Epithelial cell of proximal tubule (primary cell): ENCODE results near the gene ZSCAN23. TPM values are rescaled to one million over a fixed set of nuclear protein-coding genes. Genes with fewer than 3 reads are reported as not detected.

Experiments
- DNase-seq: peaks from one replicate; pipeline ENCODE4 v3.0.0-alpha.2; 2011; ENCODE audit warnings: low read depth
- H3K4me3 ChIP-seq: 2 replicates; pipeline ENCODE4 v1.5.1; 2011; ENCODE audit warnings: low read depth, mild to moderate bottlenecking, low read length
- CTCF ChIP-seq: conservative IDR thresholded peaks from 2 replicates; pipeline ENCODE4 v1.5.1; 2012; ENCODE audit warnings: low read depth, mild to moderate bottlenecking, low read length
- total RNA-seq: library from RNA; depleted of rRNA; stranded (reverse); fragments of >200 nt; gene quantifications from 2 replicates; pipeline ENCODE4 v1.2.3, GENCODE V29; 2015

ZSCAN23 gene
- total RNA-seq, 1 donor from 2014 or later, result 2.6 TPM

DNA sequence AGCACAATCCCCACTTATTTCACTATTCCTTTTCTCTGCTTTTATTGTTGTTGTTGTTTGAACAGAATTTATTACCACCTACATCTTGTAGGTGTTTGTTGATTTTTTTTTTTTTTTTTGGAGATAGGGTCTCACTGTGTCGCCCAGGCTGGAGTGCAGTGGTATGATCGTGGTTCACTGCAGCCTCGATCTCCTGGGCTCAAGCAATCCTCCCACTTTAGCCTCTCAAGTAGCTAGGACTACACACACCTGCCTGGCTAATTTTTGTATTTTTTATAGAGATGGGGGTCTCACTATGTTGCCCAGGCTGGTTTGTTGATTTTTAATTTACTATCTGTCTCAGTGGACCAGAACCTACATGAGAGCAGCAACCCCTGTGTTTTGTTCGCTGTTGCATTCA, 47.4 kb downstream of the ZSCAN23 start:
- no peak for TF ChIP-seq CTCF
- DNase-seq, result no peak
- H3K4me3 ChIP-seq, result no peak overlapping the region

- TF ChIP-seq CTCF, result peak; percentile 52
- H3K4me3 ChIP-seq, result no peak overlapping the region
- no peak for DNase-seq
Observed at GRCh38 chr6:28393912-28394662, 49.2 kb downstream of the ZSCAN23 start.

GRCh38 chr6:28390688-28391087, 52.6 kb downstream of the ZSCAN23 start:
- no peak overlapping the region for H3K4me3 ChIP-seq
- TF ChIP-seq CTCF, result no peak
- no peak for DNase-seq

GRCh38 chr6:28384143-28384533, 59.2 kb downstream of the ZSCAN23 start:
- no peak overlapping the region for H3K4me3 ChIP-seq
- no peak for TF ChIP-seq CTCF
- DNase-seq, result no peak

DNA sequence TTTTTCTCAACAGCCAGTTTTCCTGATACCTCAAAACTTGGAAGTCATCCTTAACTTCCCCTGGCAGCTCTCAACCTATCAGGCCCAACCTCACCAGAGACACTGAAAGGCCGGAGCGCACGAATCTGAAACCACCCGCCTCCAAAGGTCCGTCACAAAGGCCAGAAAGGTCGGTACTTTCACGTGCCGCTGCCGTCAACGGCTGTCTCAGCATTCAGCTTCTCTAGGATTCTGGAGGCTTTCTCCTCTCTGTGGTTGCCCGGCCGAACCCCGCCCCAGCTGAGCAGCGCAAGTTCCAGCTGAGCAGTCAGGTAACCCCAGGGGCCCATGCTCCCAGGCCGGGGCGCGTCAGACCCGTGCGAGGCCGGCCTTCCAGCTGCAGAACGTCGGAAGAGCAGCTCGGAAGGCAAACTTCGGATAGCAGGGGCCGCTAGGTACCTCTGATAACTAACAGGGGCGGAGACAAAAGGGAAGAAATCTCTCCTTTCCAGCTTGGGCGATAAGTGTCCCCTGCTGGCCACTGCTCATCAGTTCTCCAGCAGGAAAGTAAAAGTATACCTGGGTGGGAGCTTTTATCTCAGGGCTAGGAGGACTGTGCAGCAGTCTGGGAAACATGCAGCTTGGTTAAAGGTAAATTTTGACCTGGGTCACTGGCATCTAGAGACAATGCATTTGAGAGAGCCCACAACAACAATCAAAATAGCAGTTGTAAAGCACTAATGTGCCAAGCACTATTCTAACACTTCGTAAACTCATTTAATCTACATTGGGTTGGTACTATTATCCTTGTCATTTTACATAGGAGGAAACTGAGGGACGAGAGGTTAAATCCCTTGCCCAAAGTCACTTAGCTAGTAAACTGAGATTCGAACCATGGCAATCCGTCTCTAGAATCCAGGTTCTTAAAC, 59.8 kb downstream of the ZSCAN23 start:
- DNase-seq, result no peak
- H3K4me3 ChIP-seq, result peak overlapping the region; percentile 55
- peak; percentile 67 for TF ChIP-seq CTCF

Other genes starting within 250 kb of the ZSCAN23 start
- 12.3 and 12.5 TPM in 2 replicates for gene ZSCAN9, start 218.2 kb downstream of the ZSCAN23 start, total RNA-seq
- gene ZKSCAN4, start 191.2 kb downstream of the ZSCAN23 start, total RNA-seq, result 1.5 and 3.7 TPM in 2 replicates
- 0.17 and 0.65 TPM in 2 replicates for gene NKAPL, start 184.2 kb downstream of the ZSCAN23 start, total RNA-seq
- 6.0 and 6.9 TPM in 2 replicates for gene ZSCAN26, start 176.3 kb downstream of the ZSCAN23 start, total RNA-seq
- gene PGBD1, start 161.9 kb downstream of the ZSCAN23 start, total RNA-seq, result 5.2 and 7.1 TPM in 2 replicates
- 0.52 and 0.94 TPM in 2 replicates for gene ZSCAN31, start 107.3 kb downstream of the ZSCAN23 start, total RNA-seq
- 1.8 and 3.6 TPM in 2 replicates for gene ZKSCAN3, start 93.5 kb downstream of the ZSCAN23 start, total RNA-seq
- gene ZSCAN12, start 43.7 kb downstream of the ZSCAN23 start, total RNA-seq, result 4.8 and 4.9 TPM in 2 replicates
- gene GPX6, start 72.3 kb upstream of the ZSCAN23 start, total RNA-seq, result not detected in 2 replicates
- gene GPX5, start 82.4 kb upstream of the ZSCAN23 start, total RNA-seq, result not detected in 2 replicates